ENCODE results near the gene LUC7L3.
"Not testable (repeated sequence)": the region's sequence is repeated elsewhere in the genome, so short reads cannot be mapped to it uniquely, and the experiment has no call there.

Gene LUC7L3

DNA sequence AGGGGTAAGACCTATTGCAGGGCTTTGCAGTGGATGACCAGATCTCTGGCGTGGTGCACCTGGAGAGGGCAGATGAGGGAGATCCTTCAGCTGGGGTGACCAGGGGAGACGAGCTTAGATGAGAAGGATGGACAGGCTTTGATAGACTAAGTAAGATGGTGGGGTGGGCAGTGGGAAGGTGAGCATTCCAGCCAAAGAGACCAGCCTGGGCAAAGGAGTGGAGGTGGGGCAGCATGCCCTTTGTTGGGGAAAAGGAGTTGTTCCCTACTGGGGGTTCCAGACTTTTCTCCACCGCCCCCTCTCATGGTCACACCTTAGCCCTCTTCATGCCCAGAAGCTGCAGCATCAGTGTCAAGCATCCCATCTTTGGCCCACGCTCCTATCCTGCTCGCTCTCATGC is 39.3 kb upstream of the LUC7L3 start:
- H3K14ac ChIP-seq (ENCODE audit: low read length in 2 of 2), result no peak overlapping the region
- H2AK5ac ChIP-seq (ENCODE audit: low read length, severe bottlenecking), result no peak overlapping the region
- H4K91ac ChIP-seq (ENCODE audit: low read length), result no peak overlapping the region
- no peak overlapping the region for H3K27ac ChIP-seq (ENCODE audit: low read length, poor library complexity, severe bottlenecking)
- H3K4me3 ChIP-seq (ENCODE audit: insufficient read depth in 1 of 2, low read depth in 1 of 2, low read length in 2 of 2), result no peak overlapping the region
- H3K4ac ChIP-seq (ENCODE audit: low read depth in 1 of 2, low read length in 2 of 2), result no peak overlapping the region
- no peak overlapping the region for H3K23ac ChIP-seq (ENCODE audit: low read length in 2 of 2)
- H2AFZ ChIP-seq (ENCODE audit: low read depth, low read length), result no peak overlapping the region
- no peaks in the 10 kb centered on the region for H3K79me1 ChIP-seq (replicated peaks; ENCODE audit: low read length, poor library complexity, severe bottlenecking)
- peaks cover 0 to 11% of the 10 kb centered on the region in 2 experiments for H3K36me3 ChIP-seq (ENCODE audit: control insufficient read depth in 1 of 2, insufficient read depth in 2 of 2, low read depth in 1 of 2, low read length in 2 of 2)
- no peaks in the 10 kb centered on the region for H3K27me3 ChIP-seq (ENCODE audit: control insufficient read depth in 1 of 2, insufficient read depth in 1 of 2, low read length in 2 of 2)
- H4K8ac ChIP-seq (ENCODE audit: low read length), result no peak overlapping the region
- no peak overlapping the region for H2BK120ac ChIP-seq (ENCODE audit: low read depth, low read length)
- no peak overlapping the region for H2BK5ac ChIP-seq (ENCODE audit: low read depth, low read length, poor library complexity, severe bottlenecking)
- no peak overlapping the region for H3K4me2 ChIP-seq (ENCODE audit: low read length, poor library complexity, severe bottlenecking)
- peak overlapping the region in 1 of 2 experiments; percentile 46 for H3K18ac ChIP-seq (ENCODE audit: low read depth in 1 of 2, low read length in 2 of 2)
- H2BK15ac ChIP-seq (ENCODE audit: low read depth, poor library complexity, severe bottlenecking), result no peak overlapping the region
- no peak for DNase-seq
- 96% methylated on average over 5 of the region's 5 CpGs for WGBS
- H2BK12ac ChIP-seq (ENCODE audit: low read length in 2 of 2), result no peak overlapping the region
- H3K4me1 ChIP-seq (ENCODE audit: control insufficient read depth, insufficient read depth, low read depth, low read length), result peaks cover 15% of the 10 kb centered on the region
- H3K9me3 ChIP-seq (ENCODE audit: control insufficient read depth, low read length), result no peaks in the 10 kb centered on the region
- H3K9ac ChIP-seq (ENCODE audit: low read length), result no peak overlapping the region

DNA sequence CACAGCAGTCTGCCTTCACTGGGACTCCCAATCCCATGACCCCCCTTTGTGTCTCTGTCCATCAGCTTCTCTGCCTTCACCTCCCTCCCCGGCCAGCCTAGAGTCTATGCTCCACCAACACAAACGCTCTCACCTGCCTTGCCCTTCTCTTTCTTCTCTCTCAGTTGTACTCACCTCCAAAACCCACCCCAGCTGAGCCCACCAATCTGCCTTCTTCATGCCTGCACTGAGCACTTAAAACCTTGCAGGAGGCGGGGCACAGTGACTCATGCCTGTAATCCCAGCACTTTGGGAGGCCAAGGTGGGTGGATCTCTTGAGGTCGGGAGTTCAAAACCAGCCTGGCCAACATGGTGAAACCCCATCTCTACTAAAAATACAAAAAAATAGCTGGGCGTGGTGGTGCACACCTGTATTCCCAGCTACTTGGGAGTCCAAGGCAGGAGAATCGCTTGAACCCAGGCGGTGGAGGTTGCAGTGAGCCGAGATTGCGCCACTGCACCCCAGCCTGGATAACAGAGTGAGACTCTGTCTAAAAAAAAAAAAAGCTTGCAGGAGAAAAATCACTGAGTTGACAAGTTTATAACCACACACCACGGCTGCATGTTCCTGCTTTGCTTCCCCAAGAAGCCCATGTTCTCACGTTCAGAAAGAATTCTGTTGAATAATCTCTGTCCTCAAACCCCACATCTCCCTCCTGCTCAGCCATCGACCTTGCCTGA is 38.7 kb upstream of the LUC7L3 start:
- H2BK120ac ChIP-seq (ENCODE audit: low read depth, low read length); H3K27me3 ChIP-seq (ENCODE audit: control insufficient read depth in 1 of 2, insufficient read depth in 1 of 2, low read length in 2 of 2); H2BK15ac ChIP-seq (ENCODE audit: low read depth, poor library complexity, severe bottlenecking); H3K27ac ChIP-seq (ENCODE audit: low read length, poor library complexity, severe bottlenecking); H3K9me3 ChIP-seq (ENCODE audit: control insufficient read depth, low read length); H3K4me3 ChIP-seq (ENCODE audit: insufficient read depth in 1 of 2, low read depth in 1 of 2, low read length in 2 of 2); H3K23ac ChIP-seq (ENCODE audit: low read length in 2 of 2); H4K91ac ChIP-seq (ENCODE audit: low read length); H2BK5ac ChIP-seq (ENCODE audit: low read depth, low read length, poor library complexity, severe bottlenecking); H2BK12ac ChIP-seq (ENCODE audit: low read length in 2 of 2); DNase-seq; H3K79me1 ChIP-seq (replicated peaks; ENCODE audit: low read length, poor library complexity, severe bottlenecking); H3K14ac ChIP-seq (ENCODE audit: low read length in 2 of 2): not testable (repeated sequence)
- Histone ChIP-seq H4K8ac (ENCODE audit: low read length) (peak overlapping the region; percentile 45), H3K9ac (ENCODE audit: low read length) (peak overlapping the region; percentile 63), H3K4me1 (ENCODE audit: control insufficient read depth, insufficient read depth, low read depth, low read length) (peaks cover 18% of the 10 kb centered on the region), H3K18ac (ENCODE audit: low read depth in 1 of 2, low read length in 2 of 2) (peak overlapping the region; percentile 37 to 80), H2AFZ (ENCODE audit: low read depth, low read length) (peak overlapping the region; percentile 33), H3K36me3 (ENCODE audit: control insufficient read depth in 1 of 2, insufficient read depth in 2 of 2, low read depth in 1 of 2, low read length in 2 of 2) (peaks cover 0 to 11% of the 10 kb centered on the region in 2 experiments), H3K4ac (ENCODE audit: low read depth in 1 of 2, low read length in 2 of 2) (peak overlapping the region in 1 of 2 experiments; percentile 44), H2AK5ac (ENCODE audit: low read length, severe bottlenecking) (peak overlapping the region; percentile 8), H3K4me2 (ENCODE audit: low read length, poor library complexity, severe bottlenecking) (peak overlapping the region; percentile 41)
- 81% methylated on average over 12 of the region's 12 CpGs for WGBS

DNA sequence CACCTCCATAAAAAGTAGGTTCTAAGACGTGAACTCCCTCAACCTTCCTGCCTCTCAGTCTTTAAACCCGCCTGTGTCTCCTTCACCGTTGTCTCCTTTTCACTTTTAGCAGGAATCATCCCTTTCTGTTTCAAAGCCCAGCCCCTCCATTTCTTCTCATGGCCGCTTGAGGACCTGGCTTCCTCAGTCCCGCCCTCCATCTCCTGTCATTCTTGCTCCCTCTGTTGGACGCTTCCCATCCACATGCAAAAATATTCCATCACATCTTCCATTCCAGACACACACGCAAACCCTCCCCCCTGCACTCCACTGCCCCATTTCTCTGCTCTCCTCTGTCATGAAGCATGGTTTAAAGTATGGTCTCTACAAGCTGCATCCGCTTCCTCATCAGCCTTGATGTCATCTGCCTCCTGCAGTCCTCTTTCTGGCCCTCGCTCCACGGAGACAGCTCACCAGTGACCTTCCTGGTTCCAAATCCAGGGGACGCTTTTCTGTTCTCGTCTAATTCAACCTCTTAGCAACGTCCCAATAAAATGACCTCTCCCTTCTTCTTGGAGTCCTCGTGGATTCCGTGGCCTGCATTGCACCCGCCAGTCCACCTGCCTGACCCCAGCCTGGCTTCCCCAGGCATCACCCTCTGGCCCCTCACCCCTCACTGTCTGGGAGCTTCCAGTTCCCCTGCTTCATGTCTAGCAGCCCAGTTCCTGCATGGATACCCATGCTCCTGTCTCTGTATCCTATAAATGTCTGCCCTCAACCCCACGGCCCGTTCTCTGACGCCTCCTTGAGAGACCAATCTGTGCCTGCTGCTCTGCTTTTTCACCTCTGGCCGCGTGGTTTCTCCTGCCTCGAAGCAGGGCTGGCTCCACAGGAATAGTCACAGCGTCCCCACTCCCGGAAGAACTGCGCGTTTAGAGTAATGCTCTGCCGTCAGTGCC is 37.9 kb upstream of the LUC7L3 start:
- Histone ChIP-seq H3K18ac (ENCODE audit: low read depth in 1 of 2, low read length in 2 of 2) (peak overlapping the region; percentile 37 to 80), H3K9ac (ENCODE audit: low read length) (peak overlapping the region; percentile 63), H3K4me3 (ENCODE audit: insufficient read depth in 1 of 2, low read depth in 1 of 2, low read length in 2 of 2) (no peak overlapping the region), H3K27me3 (ENCODE audit: control insufficient read depth in 1 of 2, insufficient read depth in 1 of 2, low read length in 2 of 2) (no peaks in the 10 kb centered on the region), H2BK5ac (ENCODE audit: low read depth, low read length, poor library complexity, severe bottlenecking) (no peak overlapping the region), H3K9me3 (ENCODE audit: control insufficient read depth, low read length) (no peaks in the 10 kb centered on the region), H3K14ac (ENCODE audit: low read length in 2 of 2) (no peak overlapping the region), H3K27ac (ENCODE audit: low read length, poor library complexity, severe bottlenecking) (no peak overlapping the region), H2AFZ (ENCODE audit: low read depth, low read length) (peak overlapping the region; percentile 33), H2BK12ac (ENCODE audit: low read length in 2 of 2) (peak overlapping the region; percentile 23 to 72), H3K23ac (ENCODE audit: low read length in 2 of 2) (no peak overlapping the region), H4K91ac (ENCODE audit: low read length) (no peak overlapping the region), H2BK120ac (ENCODE audit: low read depth, low read length) (no peak overlapping the region), H4K8ac (ENCODE audit: low read length) (peak overlapping the region; percentile 66), H3K4ac (ENCODE audit: low read depth in 1 of 2, low read length in 2 of 2) (peak overlapping the region in 1 of 2 experiments; percentile 44), H3K36me3 (ENCODE audit: control insufficient read depth in 1 of 2, insufficient read depth in 2 of 2, low read depth in 1 of 2, low read length in 2 of 2) (peaks cover 0 to 11% of the 10 kb centered on the region in 2 experiments), H3K4me1 (ENCODE audit: control insufficient read depth, insufficient read depth, low read depth, low read length) (peaks cover 25% of the 10 kb centered on the region), H3K4me2 (ENCODE audit: low read length, poor library complexity, severe bottlenecking) (peak overlapping the region; percentile 41), H2AK5ac (ENCODE audit: low read length, severe bottlenecking) (peak overlapping the region; percentile 89), H2BK15ac (ENCODE audit: low read depth, poor library complexity, severe bottlenecking) (peak overlapping the region; percentile 23), H3K79me1 (replicated peaks; ENCODE audit: low read length, poor library complexity, severe bottlenecking) (no peaks in the 10 kb centered on the region)
- DNase-seq, result peak; percentile 89
- WGBS, result 68% methylated on average over 27 of the region's 27 CpGs

DNA sequence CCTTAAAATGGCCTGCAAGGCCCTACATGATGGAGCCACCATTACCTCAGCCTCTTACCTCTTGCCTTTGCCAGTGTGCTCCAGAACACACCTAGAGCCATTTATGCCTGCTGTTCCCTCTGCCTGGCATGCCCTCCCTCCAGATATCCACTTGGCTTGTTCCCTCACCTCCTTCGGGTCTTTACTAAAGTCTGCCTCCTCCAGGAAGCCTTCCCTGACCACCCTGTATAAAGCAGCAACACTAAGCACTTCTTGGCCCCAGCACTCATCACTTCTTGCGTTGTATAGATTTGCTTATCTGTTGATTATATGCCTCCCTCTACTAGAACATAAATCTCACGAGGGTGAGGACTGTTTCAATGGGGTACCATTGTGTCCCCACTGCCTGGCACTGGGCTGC is 37.0 kb upstream of the LUC7L3 start:
- DNase-seq, result no peak
- Histone ChIP-seq H3K4ac (ENCODE audit: low read depth in 1 of 2, low read length in 2 of 2) (no peak overlapping the region), H3K27me3 (ENCODE audit: control insufficient read depth in 1 of 2, insufficient read depth in 1 of 2, low read length in 2 of 2) (no peaks in the 10 kb centered on the region), H4K91ac (ENCODE audit: low read length) (no peak overlapping the region), H4K8ac (ENCODE audit: low read length) (no peak overlapping the region), H3K18ac (ENCODE audit: low read depth in 1 of 2, low read length in 2 of 2) (no peak overlapping the region), H2BK5ac (ENCODE audit: low read depth, low read length, poor library complexity, severe bottlenecking) (no peak overlapping the region), H3K27ac (ENCODE audit: low read length, poor library complexity, severe bottlenecking) (no peak overlapping the region), H3K36me3 (ENCODE audit: control insufficient read depth in 1 of 2, insufficient read depth in 2 of 2, low read depth in 1 of 2, low read length in 2 of 2) (peaks cover 0 to 11% of the 10 kb centered on the region in 2 experiments), H3K79me1 (replicated peaks; ENCODE audit: low read length, poor library complexity, severe bottlenecking) (no peaks in the 10 kb centered on the region), H3K4me1 (ENCODE audit: control insufficient read depth, insufficient read depth, low read depth, low read length) (peaks cover 34% of the 10 kb centered on the region), H3K14ac (ENCODE audit: low read length in 2 of 2) (no peak overlapping the region), H3K4me3 (ENCODE audit: insufficient read depth in 1 of 2, low read depth in 1 of 2, low read length in 2 of 2) (no peak overlapping the region), H3K4me2 (ENCODE audit: low read length, poor library complexity, severe bottlenecking) (no peak overlapping the region), H3K9me3 (ENCODE audit: control insufficient read depth, low read length) (no peaks in the 10 kb centered on the region), H2BK120ac (ENCODE audit: low read depth, low read length) (no peak overlapping the region), H2BK12ac (ENCODE audit: low read length in 2 of 2) (no peak overlapping the region), H3K9ac (ENCODE audit: low read length) (no peak overlapping the region), H2BK15ac (ENCODE audit: low read depth, poor library complexity, severe bottlenecking) (no peak overlapping the region), H3K23ac (ENCODE audit: low read length in 2 of 2) (no peak overlapping the region), H2AFZ (ENCODE audit: low read depth, low read length) (no peak overlapping the region), H2AK5ac (ENCODE audit: low read length, severe bottlenecking) (peak overlapping the region; percentile 27)
- 95% methylated on average over 3 of the region's 3 CpGs for WGBS
